HEK293 (cell line): Measurements from ENCODE around the gene NEDD1.

ENCODE experiments used
- CTCF ChIA-PET: fragments of 350-600 bp; formaldehyde crosslinking; extraction: SDS; loops from one replicate; lab custom pipeline; 2021; ENCODE audit warnings: antibody characterized with exemption; lab: Yijun Ruan, JAX
- POLR2A ChIA-PET: fragments of 300-600 bp; formaldehyde crosslinking; extraction: SDS; loops from one replicate; lab custom pipeline; 2020; ENCODE audit warnings: antibody characterized with exemption, inconsistent platforms; lab: Yijun Ruan, JAX
- H3K27ac ChIP-seq: fragments of 200-500 bp; sonication (Bioruptor generic); 2 replicates; pipeline ENCODE4 v1.5.1; 2014; ENCODE audit warnings: low read depth, low read length, control low read depth, inconsistent platforms; ENCODE audit errors: extremely low read depth
- H3K36me3 ChIP-seq, 2 experiments: fragments of 200-500 bp in 1 of 2; sonication (Bioruptor generic) in 1 of 2; 1 replicate in 1 of 2; 2 replicates in 1 of 2; pipeline ENCODE4 v1.5.1; 2014 to 2017; ENCODE audit warnings: inconsistent platforms in 2 of 2, low read length in 2 of 2; ENCODE audit not compliant: control insufficient read depth in 2 of 2, insufficient read depth in 1 of 2
- H3K4me1 ChIP-seq: fragments of 200-500 bp; sonication (Bioruptor generic); 2 replicates; pipeline ENCODE4 v1.5.1; 2014; ENCODE audit warnings: mild to moderate bottlenecking, low read length, inconsistent platforms; ENCODE audit not compliant: control insufficient read depth, insufficient read depth
- H3K4me3 ChIP-seq: 2 replicates; pipeline ENCODE4 v1.5.1; 2011; ENCODE audit warnings: low read depth, mild to moderate bottlenecking, control low read depth, low read length, moderate library complexity
- H3K9me3 ChIP-seq: fragments of 200-500 bp; sonication (Bioruptor generic); 2 replicates; pipeline ENCODE4 v1.5.1; 2014; ENCODE audit warnings: low read depth, low read length, inconsistent platforms; ENCODE audit not compliant: control insufficient read depth, insufficient read depth
- HOXD13 ChIP-seq: sonication (generic); formaldehyde crosslinking; IDR thresholded peaks from 2 replicates; pipeline ENCODE4 v1.8.0; 2022; ENCODE audit warnings: missing genetic modification reagents, borderline replicate concordance
- PATZ1 ChIP-seq: fragments of 450-650 bp; formaldehyde crosslinking; IDR thresholded peaks from 2 replicates; pipeline ENCODE4 v1.5.1; 2016; ENCODE audit warnings: missing biosample characterization, missing genetic modification characterization
- PRDM10 ChIP-seq: fragments of 450-650 bp; formaldehyde crosslinking; IDR thresholded peaks from 2 replicates; pipeline ENCODE4 v1.5.1; 2016; ENCODE audit warnings: missing biosample characterization, missing genetic modification characterization
- REPIN1 ChIP-seq: fragments of 450-650 bp; formaldehyde crosslinking; IDR thresholded peaks from 2 replicates; pipeline ENCODE4 v1.5.1; 2017; ENCODE audit warnings: missing biosample characterization, missing genetic modification characterization, low read depth
- ZBTB7A ChIP-seq: fragments of 450-650 bp; formaldehyde crosslinking; IDR thresholded peaks from 2 replicates; pipeline ENCODE4 v1.5.1; 2016; ENCODE audit warnings: low read depth, missing biosample characterization, missing genetic modification characterization
- ZNF10 ChIP-seq: fragments of 450-650 bp; formaldehyde crosslinking; IDR thresholded peaks from 2 replicates; pipeline ENCODE4 v1.5.1; 2017; ENCODE audit warnings: missing biosample characterization, missing genetic modification characterization
- ZNF2 ChIP-seq: fragments of 450-650 bp; formaldehyde crosslinking; IDR thresholded peaks from 2 replicates; pipeline ENCODE4 v1.5.1; 2016; ENCODE audit warnings: missing biosample characterization, missing genetic modification characterization
- ZNF266 ChIP-seq: fragments of 450-650 bp; formaldehyde crosslinking; IDR thresholded peaks from 2 replicates; pipeline ENCODE4 v1.5.1; 2016; ENCODE audit warnings: missing biosample characterization, missing genetic modification characterization, low read depth
- ZNF280C ChIP-seq: fragments of 450-650 bp; formaldehyde crosslinking; IDR thresholded peaks from 2 replicates; pipeline ENCODE4 v1.5.1; 2016; ENCODE audit warnings: missing biosample characterization, missing genetic modification characterization
- ZNF302 ChIP-seq: fragments of 450-650 bp; formaldehyde crosslinking; IDR thresholded peaks from 2 replicates; pipeline ENCODE4 v1.5.1; 2016; ENCODE audit warnings: missing biosample characterization, missing genetic modification characterization, low read depth
- ZNF449 ChIP-seq: fragments of 450-650 bp; formaldehyde crosslinking; IDR thresholded peaks from 2 replicates; pipeline ENCODE4 v1.5.1; 2017; ENCODE audit warnings: missing biosample characterization, mild to moderate bottlenecking, missing genetic modification characterization, moderate library complexity
- ZNF488 ChIP-seq: fragments of 450-650 bp; formaldehyde crosslinking; IDR thresholded peaks from 2 replicates; pipeline ENCODE4 v1.5.1; 2016; ENCODE audit warnings: missing biosample characterization, missing genetic modification characterization
- ZNF501 ChIP-seq: fragments of 450-650 bp; formaldehyde crosslinking; IDR thresholded peaks from 2 replicates; pipeline ENCODE4 v1.5.1; 2016; ENCODE audit warnings: missing biosample characterization, missing genetic modification characterization
- ZNF571 ChIP-seq: fragments of 450-650 bp; formaldehyde crosslinking; IDR thresholded peaks from 2 replicates; pipeline ENCODE4 v1.5.0; 2017; ENCODE audit warnings: missing biosample characterization, missing genetic modification characterization
- ZNF580 ChIP-seq: fragments of 450-650 bp; formaldehyde crosslinking; IDR thresholded peaks from 2 replicates; pipeline ENCODE4 v1.5.1; 2016; ENCODE audit warnings: missing biosample characterization, missing genetic modification characterization
- ZNF629 ChIP-seq: fragments of 450-650 bp; formaldehyde crosslinking; IDR thresholded peaks from 2 replicates; pipeline ENCODE4 v1.5.1; 2017; ENCODE audit warnings: missing biosample characterization, missing genetic modification characterization
- ZNF707 ChIP-seq: fragments of 450-650 bp; formaldehyde crosslinking; IDR thresholded peaks from 2 replicates; pipeline ENCODE4 v1.5.1; 2016; ENCODE audit warnings: missing biosample characterization, missing genetic modification characterization
- ZNF843 ChIP-seq: fragments of 450-650 bp; formaldehyde crosslinking; IDR thresholded peaks from 2 replicates; pipeline ENCODE4 v1.5.1; 2016; ENCODE audit warnings: missing biosample characterization, missing genetic modification characterization
- ZSCAN16 ChIP-seq: fragments of 450-650 bp; formaldehyde crosslinking; IDR thresholded peaks from 2 replicates; pipeline ENCODE4 v1.5.1; 2016; ENCODE audit warnings: missing biosample characterization, missing genetic modification characterization

Gene NEDD1

GRCh38 chr12:96866801-96867590 is 40.1 kb upstream of the NEDD1 start:
- no peak overlapping the region for H3K4me3 ChIP-seq
- H3K27ac ChIP-seq: no peak overlapping the region
- ChIA-PET POLR2A (no interaction called here), CTCF (no interaction called here)
- H3K4me1 ChIP-seq: no peaks in the 10 kb centered on the region
- no peak for TF ChIP-seq ZNF501
- no peak for TF ChIP-seq ZBTB7A (tag by site-specific recombination)
- TF ChIP-seq ZNF280C (tag by site-specific recombination): no peak
- TF ChIP-seq ZNF266 (tag by site-specific recombination): no peak
- no peak for TF ChIP-seq HOXD13 (CRISPR knock-in tag)
- no peak for TF ChIP-seq ZNF10
- no peaks in the 10 kb centered on the region for H3K9me3 ChIP-seq
- no peaks in the 10 kb centered on the region for H3K36me3 ChIP-seq

- no peaks in the 10 kb centered on the region for H3K9me3 ChIP-seq
- H3K4me1 ChIP-seq: no peaks in the 10 kb centered on the region
- TF ChIP-seq ZNF302 (tag by site-specific recombination) (no peak), REPIN1 (tag by site-specific recombination) (no peak), ZNF707 (no peak), ZBTB7A (tag by site-specific recombination) (no peak), ZNF449 (no peak), ZNF571 (tag by site-specific recombination) (no peak), ZSCAN16 (no peak), ZNF580 (tag by site-specific recombination) (no peak), ZNF501 (no peak), ZNF2 (tag by site-specific recombination) (no peak), ZNF488 (tag by site-specific recombination) (no peak), ZNF629 (no peak), ZNF843 (tag by site-specific recombination) (no peak), PRDM10 (no peak), PATZ1 (no peak)
- no peaks in the 10 kb centered on the region for H3K36me3 ChIP-seq
- no peak overlapping the region for H3K4me3 ChIP-seq
- H3K27ac ChIP-seq: no peak overlapping the region
- CTCF ChIA-PET: no interaction called here
- POLR2A ChIA-PET: no interaction called here
Measured at GRCh38 chr12:96870946-96871345, 36.1 kb upstream of the NEDD1 start.
